HEK293 (cell line): ENCODE data around the gene MICU1.

Source experiments
- BCL11A ChIP-seq: fragments of 450-650 bp; formaldehyde crosslinking; IDR thresholded peaks from 2 replicates; pipeline ENCODE4 v1.5.1; 2016; ENCODE audit warnings: low read depth, missing biosample characterization, missing genetic modification characterization
- ZFP3 ChIP-seq: fragments of 450-650 bp; formaldehyde crosslinking; IDR thresholded peaks from 2 replicates; pipeline ENCODE4 v1.5.1; 2016; ENCODE audit warnings: low read depth, missing biosample characterization, missing genetic modification characterization
- ZFP37 ChIP-seq: fragments of 450-650 bp; formaldehyde crosslinking; IDR thresholded peaks from 2 replicates; pipeline ENCODE4 v1.5.1; 2016; ENCODE audit warnings: missing biosample characterization, missing genetic modification characterization
- TF ChIP-seq, protein P1 (sequence below): fragments of 450-650 bp; formaldehyde crosslinking; IDR thresholded peaks from 2 replicates; pipeline ENCODE4 v1.5.1; 2016; ENCODE audit warnings: missing biosample characterization, missing genetic modification characterization

DNA sequence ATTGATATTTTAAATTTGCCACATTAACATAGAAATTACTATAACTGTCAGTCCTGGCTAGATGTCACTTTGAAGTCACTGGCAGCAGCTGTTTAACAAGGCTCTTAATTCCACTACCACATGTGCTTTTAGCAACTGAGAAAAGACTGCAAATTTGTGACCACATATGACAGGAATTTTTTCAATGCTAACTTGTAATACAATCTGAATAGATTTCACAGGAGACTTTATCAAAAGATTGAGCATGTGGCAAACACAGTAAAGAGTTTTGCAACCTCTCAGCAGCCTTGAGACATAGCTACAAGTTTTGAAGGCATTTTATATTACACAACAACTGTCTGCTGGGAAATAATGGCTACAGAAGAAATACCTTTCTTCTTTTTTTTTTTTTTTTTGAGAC lies 73.0 kb downstream of the MICU1 start:
- TF ChIP-seq, protein P1, sequence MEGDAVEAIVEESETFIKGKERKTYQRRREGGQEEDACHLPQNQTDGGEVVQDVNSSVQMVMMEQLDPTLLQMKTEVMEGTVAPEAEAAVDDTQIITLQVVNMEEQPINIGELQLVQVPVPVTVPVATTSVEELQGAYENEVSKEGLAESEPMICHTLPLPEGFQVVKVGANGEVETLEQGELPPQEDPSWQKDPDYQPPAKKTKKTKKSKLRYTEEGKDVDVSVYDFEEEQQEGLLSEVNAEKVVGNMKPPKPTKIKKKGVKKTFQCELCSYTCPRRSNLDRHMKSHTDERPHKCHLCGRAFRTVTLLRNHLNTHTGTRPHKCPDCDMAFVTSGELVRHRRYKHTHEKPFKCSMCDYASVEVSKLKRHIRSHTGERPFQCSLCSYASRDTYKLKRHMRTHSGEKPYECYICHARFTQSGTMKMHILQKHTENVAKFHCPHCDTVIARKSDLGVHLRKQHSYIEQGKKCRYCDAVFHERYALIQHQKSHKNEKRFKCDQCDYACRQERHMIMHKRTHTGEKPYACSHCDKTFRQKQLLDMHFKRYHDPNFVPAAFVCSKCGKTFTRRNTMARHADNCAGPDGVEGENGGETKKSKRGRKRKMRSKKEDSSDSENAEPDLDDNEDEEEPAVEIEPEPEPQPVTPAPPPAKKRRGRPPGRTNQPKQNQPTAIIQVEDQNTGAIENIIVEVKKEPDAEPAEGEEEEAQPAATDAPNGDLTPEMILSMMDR (tag by site-specific recombination): no peak
- TF ChIP-seq ZFP37 (tag by site-specific recombination): no peak
- TF ChIP-seq BCL11A (tag by site-specific recombination): no peak
- TF ChIP-seq ZFP3 (tag by site-specific recombination): no peak
